ENCODE results near the gene LPCAT3.

- TF ChIP-seq EZH2 (IDR thresholded peaks at IDR 0.05) (no peak), ELF1 (IDR thresholded peaks at IDR 0.05; ENCODE audit: borderline replicate concordance, low read depth) (no peak), TCF7L2 (IDR thresholded peaks at IDR 0.05; ENCODE audit: borderline replicate concordance, extremely low read depth, insufficient read depth, insufficient read length) (no peak), JUND (IDR thresholded peaks at IDR 0.05) (no peak), ZNF274 (IDR thresholded peaks at IDR 0.05; ENCODE audit: low read depth, low read length) (no peak), POLR2A (IDR thresholded peaks at IDR 0.05; ENCODE audit: borderline replicate concordance, extremely low read depth, insufficient read depth, insufficient read length) (no peak)
- TF ChIP-seq, protein P1, sequence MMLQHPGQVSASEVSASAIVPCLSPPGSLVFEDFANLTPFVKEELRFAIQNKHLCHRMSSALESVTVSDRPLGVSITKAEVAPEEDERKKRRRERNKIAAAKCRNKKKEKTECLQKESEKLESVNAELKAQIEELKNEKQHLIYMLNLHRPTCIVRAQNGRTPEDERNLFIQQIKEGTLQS (IDR thresholded peaks at IDR 0.05): no peak
- TF ChIP-seq, protein P2, sequence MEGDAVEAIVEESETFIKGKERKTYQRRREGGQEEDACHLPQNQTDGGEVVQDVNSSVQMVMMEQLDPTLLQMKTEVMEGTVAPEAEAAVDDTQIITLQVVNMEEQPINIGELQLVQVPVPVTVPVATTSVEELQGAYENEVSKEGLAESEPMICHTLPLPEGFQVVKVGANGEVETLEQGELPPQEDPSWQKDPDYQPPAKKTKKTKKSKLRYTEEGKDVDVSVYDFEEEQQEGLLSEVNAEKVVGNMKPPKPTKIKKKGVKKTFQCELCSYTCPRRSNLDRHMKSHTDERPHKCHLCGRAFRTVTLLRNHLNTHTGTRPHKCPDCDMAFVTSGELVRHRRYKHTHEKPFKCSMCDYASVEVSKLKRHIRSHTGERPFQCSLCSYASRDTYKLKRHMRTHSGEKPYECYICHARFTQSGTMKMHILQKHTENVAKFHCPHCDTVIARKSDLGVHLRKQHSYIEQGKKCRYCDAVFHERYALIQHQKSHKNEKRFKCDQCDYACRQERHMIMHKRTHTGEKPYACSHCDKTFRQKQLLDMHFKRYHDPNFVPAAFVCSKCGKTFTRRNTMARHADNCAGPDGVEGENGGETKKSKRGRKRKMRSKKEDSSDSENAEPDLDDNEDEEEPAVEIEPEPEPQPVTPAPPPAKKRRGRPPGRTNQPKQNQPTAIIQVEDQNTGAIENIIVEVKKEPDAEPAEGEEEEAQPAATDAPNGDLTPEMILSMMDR (IDR thresholded peaks at IDR 0.05 in 2 of 3, conservative IDR thresholded peaks at IDR 0.05 in 1 of 3; ENCODE audit: borderline replicate concordance in 1 of 3, insufficient read depth in 1 of 3, low read depth in 2 of 3, low read length in 2 of 3): no peak
- TF ChIP-seq, protein P3, sequence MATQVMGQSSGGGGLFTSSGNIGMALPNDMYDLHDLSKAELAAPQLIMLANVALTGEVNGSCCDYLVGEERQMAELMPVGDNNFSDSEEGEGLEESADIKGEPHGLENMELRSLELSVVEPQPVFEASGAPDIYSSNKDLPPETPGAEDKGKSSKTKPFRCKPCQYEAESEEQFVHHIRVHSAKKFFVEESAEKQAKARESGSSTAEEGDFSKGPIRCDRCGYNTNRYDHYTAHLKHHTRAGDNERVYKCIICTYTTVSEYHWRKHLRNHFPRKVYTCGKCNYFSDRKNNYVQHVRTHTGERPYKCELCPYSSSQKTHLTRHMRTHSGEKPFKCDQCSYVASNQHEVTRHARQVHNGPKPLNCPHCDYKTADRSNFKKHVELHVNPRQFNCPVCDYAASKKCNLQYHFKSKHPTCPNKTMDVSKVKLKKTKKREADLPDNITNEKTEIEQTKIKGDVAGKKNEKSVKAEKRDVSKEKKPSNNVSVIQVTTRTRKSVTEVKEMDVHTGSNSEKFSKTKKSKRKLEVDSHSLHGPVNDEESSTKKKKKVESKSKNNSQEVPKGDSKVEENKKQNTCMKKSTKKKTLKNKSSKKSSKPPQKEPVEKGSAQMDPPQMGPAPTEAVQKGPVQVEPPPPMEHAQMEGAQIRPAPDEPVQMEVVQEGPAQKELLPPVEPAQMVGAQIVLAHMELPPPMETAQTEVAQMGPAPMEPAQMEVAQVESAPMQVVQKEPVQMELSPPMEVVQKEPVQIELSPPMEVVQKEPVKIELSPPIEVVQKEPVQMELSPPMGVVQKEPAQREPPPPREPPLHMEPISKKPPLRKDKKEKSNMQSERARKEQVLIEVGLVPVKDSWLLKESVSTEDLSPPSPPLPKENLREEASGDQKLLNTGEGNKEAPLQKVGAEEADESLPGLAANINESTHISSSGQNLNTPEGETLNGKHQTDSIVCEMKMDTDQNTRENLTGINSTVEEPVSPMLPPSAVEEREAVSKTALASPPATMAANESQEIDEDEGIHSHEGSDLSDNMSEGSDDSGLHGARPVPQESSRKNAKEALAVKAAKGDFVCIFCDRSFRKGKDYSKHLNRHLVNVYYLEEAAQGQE (IDR thresholded peaks at IDR 0.05; ENCODE audit: low read depth): no peak
- TF ChIP-seq, protein P4, sequence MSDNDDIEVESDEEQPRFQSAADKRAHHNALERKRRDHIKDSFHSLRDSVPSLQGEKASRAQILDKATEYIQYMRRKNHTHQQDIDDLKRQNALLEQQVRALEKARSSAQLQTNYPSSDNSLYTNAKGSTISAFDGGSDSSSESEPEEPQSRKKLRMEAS (IDR thresholded peaks at IDR 0.05): no peak
Observed at GRCh38 chr12:7021956-7022355, 3.7 kb upstream of the LPCAT3 start.

Data from HCT116 (cell line).